Urinary bladder (tissue), 4 donors: ENCODE data around the gene DSC1. TPM values are rescaled to one million over a fixed set of nuclear protein-coding genes. Genes with fewer than 3 reads are reported as not detected.
"Not testable (repeated sequence)": the region's sequence is repeated elsewhere in the genome, so short reads cannot be mapped to it uniquely, and the experiment has no call there.

Experiments
- DNase-seq: peaks from one replicate; pipeline ENCODE4 v3.0.0-alpha.2; 2015; ENCODE audit errors: extremely low spot score
- H3K27ac ChIP-seq: one replicate; pipeline ENCODE4 v1.5.1; 2013; ENCODE audit warnings: low read depth, mild to moderate bottlenecking, moderate library complexity
- H3K36me3 ChIP-seq: one replicate; pipeline ENCODE4 v1.6.1; 2013; ENCODE audit warnings: mild to moderate bottlenecking, moderate library complexity; ENCODE audit not compliant: insufficient read depth
- H3K4me1 ChIP-seq: one replicate; pipeline ENCODE4 v1.6.1; 2013; ENCODE audit warnings: mild to moderate bottlenecking, moderate library complexity; ENCODE audit not compliant: insufficient read depth
- H3K4me3 ChIP-seq: one replicate; pipeline ENCODE4 v1.5.1; 2013; ENCODE audit warnings: low read depth, low read length
- WGBS: extraction: QIAGEN DNeasy Blood & Tissue Kit; methylation state at CpG from one replicate; pipeline ENCODE4 v1.1.7; 2013; 5-methylcytosine and 5-hydroxymethylcytosine counted together
- polyA plus RNA-seq: library from polyadenylated mRNA; stranded (reverse); fragments of 200-250 nt; gene quantifications from one replicate; pipeline ENCODE4 v1.2.3, GENCODE V29; 2013
- total RNA-seq: library from RNA; depleted of rRNA; stranded (reverse); fragments of >200 nt; gene quantifications from one replicate; pipeline ENCODE4 v1.2.3, GENCODE V29; 2014
- donor health status: healthy with polysubstance abuse.
- donor health status: healthy.

DSC1 gene
- total and polyA plus RNA-seq, 2 donors, result 0.16 TPM; not detected in 1

- no peak overlapping the region for H3K4me3 ChIP-seq
- H3K36me3 ChIP-seq, result no peaks in the 10 kb centered on the region
- WGBS, result 53% methylated on average over 2 of the region's 2 CpGs
- H3K4me1 ChIP-seq, result no peaks in the 10 kb centered on the region
- H3K27ac ChIP-seq, result no peak overlapping the region
- DNase-seq, result no peak
These were observed 8.5 kb downstream of the DSC1 start for GRCh38 chr18:31154181-31154580.

- H3K4me3 ChIP-seq, result no peak overlapping the region
- DNase-seq, result no peak
- no peaks in the 10 kb centered on the region for H3K4me1 ChIP-seq
- no peaks in the 10 kb centered on the region for H3K36me3 ChIP-seq
- H3K27ac ChIP-seq, result no peak overlapping the region
- WGBS, result 88% methylated on average over 3 of the region's 3 CpGs
These were observed 13.3 kb downstream of the DSC1 start for GRCh38 chr18:31149351-31149750.

GRCh38 chr18:31148600-31148999, 14.1 kb downstream of the DSC1 start:
- DNase-seq, result no peak
- Histone ChIP-seq H3K36me3 (no peaks in the 10 kb centered on the region), H3K4me3 (no peak overlapping the region), H3K27ac (no peak overlapping the region), H3K4me1 (no peaks in the 10 kb centered on the region)
- WGBS, result 36% methylated on average over 3 of the region's 3 CpGs

DNA sequence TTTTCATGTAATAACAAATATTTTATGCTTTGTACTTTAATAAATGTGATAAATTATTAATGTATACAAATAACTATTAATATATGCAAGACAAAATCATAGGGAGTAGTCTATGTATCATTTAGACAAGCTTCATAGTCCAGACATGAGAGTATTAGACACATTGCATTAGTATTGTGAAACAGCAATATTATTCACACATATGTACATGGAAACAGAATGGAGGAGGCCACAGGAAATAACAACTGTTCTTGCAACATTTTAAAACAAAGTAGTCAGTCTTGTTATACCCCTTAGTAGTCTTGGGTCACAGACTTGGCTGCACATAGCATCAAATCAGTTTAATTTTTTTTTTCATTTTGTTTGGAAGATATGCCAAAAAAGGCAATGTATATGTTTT, 15.8 kb downstream of the DSC1 start:
- no peak overlapping the region for H3K4me3 ChIP-seq
- DNase-seq, result no peak
- H3K4me1 ChIP-seq, result no peaks in the 10 kb centered on the region
- no peaks in the 10 kb centered on the region for H3K36me3 ChIP-seq
- no peak overlapping the region for H3K27ac ChIP-seq

- Histone ChIP-seq H3K4me1 (no peaks in the 10 kb centered on the region), H3K36me3 (no peaks in the 10 kb centered on the region), H3K4me3 (no peak overlapping the region), H3K27ac (no peak overlapping the region)
- DNase-seq, result no peak
- 64% methylated on average over 3 of the region's 3 CpGs for WGBS
These were observed 19.6 kb downstream of the DSC1 start for GRCh38 chr18:31143025-31143424.

DNA sequence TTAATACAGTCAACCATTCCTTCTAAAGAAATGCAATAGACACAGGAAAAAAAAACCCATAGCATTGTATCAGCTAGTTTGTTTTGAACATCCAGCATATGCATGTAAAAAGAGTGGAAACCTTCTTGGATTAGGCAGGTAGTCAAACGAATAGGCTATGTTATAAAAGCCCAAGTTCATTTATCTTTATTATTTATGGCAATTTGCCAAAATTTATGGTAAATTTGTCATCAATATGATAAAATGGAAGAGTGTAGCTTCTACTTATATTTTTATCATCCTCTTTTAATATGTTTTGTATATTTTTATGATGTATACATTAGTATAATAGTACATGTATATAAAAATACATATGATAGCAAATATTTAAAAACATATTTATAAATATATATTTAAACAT, 23.9 kb downstream of the DSC1 start:
- 44% methylated on average over 1 of the region's 1 CpG for WGBS
- H3K27ac ChIP-seq, result no peak overlapping the region
- H3K4me3 ChIP-seq, result no peak overlapping the region
- no peak for DNase-seq
- H3K36me3 ChIP-seq, result no peaks in the 10 kb centered on the region
- no peaks in the 10 kb centered on the region for H3K4me1 ChIP-seq

DNA sequence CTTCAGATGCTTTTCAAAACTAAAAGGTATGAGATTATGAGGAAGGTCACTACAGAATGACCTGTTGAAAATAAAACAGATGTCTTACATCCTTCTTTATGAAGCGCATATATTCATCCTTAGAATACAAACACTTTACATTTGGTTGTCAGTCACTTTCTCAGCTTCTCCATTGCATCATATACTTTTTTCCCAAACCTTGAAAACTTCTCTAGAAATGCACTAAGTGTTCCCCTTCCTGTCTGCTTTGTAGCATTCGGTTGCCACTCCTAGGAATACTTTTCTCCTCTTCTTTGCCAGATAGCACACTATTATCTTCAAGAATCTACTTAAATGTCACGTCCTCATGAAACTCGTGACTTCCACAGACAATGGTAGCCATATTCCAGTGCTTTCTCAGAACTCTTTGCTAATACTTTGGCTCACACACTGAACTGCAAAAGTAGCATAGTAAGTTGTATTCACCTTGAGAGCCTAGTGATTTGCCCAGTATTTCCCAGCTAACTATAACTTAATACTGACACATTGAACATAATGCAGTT, 27.6 kb downstream of the DSC1 start:
- H3K4me1 ChIP-seq, result no peaks in the 10 kb centered on the region
- H3K36me3 ChIP-seq, result no peaks in the 10 kb centered on the region
- no peak overlapping the region for H3K4me3 ChIP-seq
- no peak for DNase-seq
- WGBS, result 76% methylated on average over 4 of the region's 4 CpGs
- no peak overlapping the region for H3K27ac ChIP-seq

DNA sequence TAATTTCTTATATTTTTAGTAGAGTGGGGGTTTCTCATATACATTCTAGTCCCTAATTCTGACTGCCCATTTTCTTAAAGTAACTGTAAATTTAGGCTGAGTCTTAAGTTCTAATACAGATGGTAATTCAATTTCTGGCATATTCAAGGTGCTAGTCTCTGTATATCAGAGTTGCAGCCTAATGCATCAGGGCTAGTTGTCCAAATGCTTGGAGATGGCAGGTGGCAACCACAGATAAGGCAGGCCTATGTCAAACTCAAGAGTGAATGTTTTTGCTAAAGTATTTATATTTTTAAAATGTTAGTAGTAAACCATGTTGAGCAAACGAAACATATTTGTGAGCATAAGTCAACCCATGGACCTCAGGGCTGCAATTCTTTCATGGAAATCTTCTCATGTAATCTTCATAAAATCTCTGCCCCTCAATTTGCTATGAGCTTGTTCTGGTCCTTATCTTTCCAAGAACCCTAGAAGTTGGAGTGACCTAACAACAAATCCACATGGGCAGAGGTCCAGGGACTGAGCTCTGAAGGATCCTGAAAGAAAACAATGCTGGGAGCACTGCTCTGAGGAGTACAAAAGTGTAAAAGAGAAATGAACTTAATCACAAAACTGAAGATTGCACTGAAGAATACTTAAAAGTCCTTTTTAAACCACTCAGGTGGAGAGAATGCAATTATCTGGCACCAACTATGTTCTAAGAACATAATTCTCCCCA, 33.1 kb downstream of the DSC1 start:
- H3K4me1 ChIP-seq, result no peaks in the 10 kb centered on the region
- H3K27ac ChIP-seq, result no peak overlapping the region
- H3K4me3 ChIP-seq, result no peak overlapping the region
- no peak for DNase-seq
- H3K36me3 ChIP-seq, result no peaks in the 10 kb centered on the region
- WGBS, result 46% methylated on average over 1 of the region's 1 CpG

- H3K36me3 ChIP-seq, result no peaks in the 10 kb centered on the region
- no peaks in the 10 kb centered on the region for H3K4me1 ChIP-seq
- 78% methylated on average over 1 of the region's 1 CpG for WGBS
- DNase-seq, result no peak
- no peak overlapping the region for H3K4me3 ChIP-seq
- no peak overlapping the region for H3K27ac ChIP-seq
These were observed 36.8 kb downstream of the DSC1 start for GRCh38 chr18:31125878-31126277.

GRCh38 chr18:31123125-31123524, 39.5 kb downstream of the DSC1 start:
- H3K27ac ChIP-seq, DNase-seq, H3K4me3 ChIP-seq, H3K4me1 ChIP-seq, H3K36me3 ChIP-seq: not testable (repeated sequence)
- WGBS, result 88% methylated on average over 2 of the region's 2 CpGs

GRCh38 chr18:31120594-31120993, 42.1 kb downstream of the DSC1 start:
- H3K27ac ChIP-seq, result no peak overlapping the region
- 55% methylated on average over 2 of the region's 2 CpGs for WGBS
- no peak for DNase-seq
- no peaks in the 10 kb centered on the region for H3K4me1 ChIP-seq
- H3K36me3 ChIP-seq, result no peaks in the 10 kb centered on the region
- no peak overlapping the region for H3K4me3 ChIP-seq

DNA sequence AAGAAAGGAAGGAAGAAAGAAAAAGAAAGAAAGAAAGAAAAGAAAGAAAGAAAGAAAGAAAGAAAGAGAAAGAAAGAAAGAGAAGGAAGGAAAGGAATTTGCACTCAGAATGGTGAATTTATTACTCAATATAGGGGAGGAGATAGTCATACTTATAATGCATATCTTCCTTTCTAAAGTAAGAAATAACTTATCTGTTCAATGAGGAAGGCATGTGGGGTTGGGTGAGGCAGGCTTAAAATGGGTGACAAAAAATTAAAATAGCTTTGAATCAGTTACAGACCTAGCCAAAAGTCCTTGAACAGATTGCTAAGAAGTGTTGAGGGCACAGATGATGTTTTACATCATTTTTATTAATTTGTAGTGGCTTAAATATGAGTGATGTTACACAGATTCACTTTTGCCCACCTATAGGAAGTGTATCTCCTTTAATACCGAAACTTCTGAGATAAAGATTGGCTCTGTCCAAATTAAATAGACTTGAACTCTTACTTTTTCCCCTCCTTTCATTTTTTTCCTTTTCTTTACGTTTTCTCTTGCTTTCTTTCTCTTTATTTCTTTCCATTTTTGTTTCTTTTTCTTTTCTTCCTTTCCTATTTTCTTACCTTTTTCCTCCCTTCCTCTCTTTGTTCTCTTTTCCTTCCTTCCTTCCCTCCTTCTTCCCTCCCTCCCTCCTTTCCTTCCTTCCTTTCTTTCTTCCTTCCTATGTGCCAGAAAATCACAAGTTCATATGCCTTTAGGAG, 45.6 kb downstream of the DSC1 start:
- no peaks in the 10 kb centered on the region for H3K36me3 ChIP-seq
- 63% methylated on average over 2 of the region's 2 CpGs for WGBS
- DNase-seq, result no peak
- no peak overlapping the region for H3K27ac ChIP-seq
- H3K4me1 ChIP-seq, result no peaks in the 10 kb centered on the region
- H3K4me3 ChIP-seq, result no peak overlapping the region

GRCh38 chr18:31112804-31113203, 49.9 kb downstream of the DSC1 start:
- H3K4me1 ChIP-seq, result no peaks in the 10 kb centered on the region
- H3K27ac ChIP-seq, result no peak overlapping the region
- no peak overlapping the region for H3K4me3 ChIP-seq
- DNase-seq, result no peak
- 72% methylated on average over 2 of the region's 2 CpGs for WGBS
- no peaks in the 10 kb centered on the region for H3K36me3 ChIP-seq

- H3K36me3 ChIP-seq, result no peaks in the 10 kb centered on the region
- WGBS, result 81% methylated on average over 3 of the region's 3 CpGs
- no peaks in the 10 kb centered on the region for H3K4me1 ChIP-seq
- DNase-seq, result no peak
- H3K27ac ChIP-seq, result no peak overlapping the region
- H3K4me3 ChIP-seq, result no peak overlapping the region
These were observed 56.9 kb downstream of the DSC1 start for GRCh38 chr18:31105733-31106132.
